ENCODE results near the gene SPIRE2. TPM values are rescaled to one million over a fixed set of nuclear protein-coding genes. Genes with fewer than 3 reads are reported as not detected.

SPIRE2 gene
- total and polyA plus RNA-seq, 2 of the 4 experiments (the other 2 are of a cell fraction), result 0.72 to 1.9 TPM

- no peak for TF ChIP-seq RAD21 (IDR thresholded peaks at IDR 0.05; ENCODE audit: low read length)
Measured at GRCh38 chr16:89904606-89905510, 76.6 kb downstream of the SPIRE2 start (continued).

GRCh38 chr16:89905511-89906139 lies 77.3 kb downstream of the SPIRE2 start:
- H3K4me2 ChIP-seq (ENCODE audit: low read depth, low read length), result no peak overlapping the region
- no peak overlapping the region for H3K9ac ChIP-seq (ENCODE audit: low read depth, low read length)
- intact Hi-C loops (cut with micrococcal nuclease), result no loop called here
- no peak overlapping the region for H2BK5ac ChIP-seq (ENCODE audit: low read depth, low read length, poor library complexity, severe bottlenecking)
- no peaks in the 10 kb centered on the region for H3K4me1 ChIP-seq (ENCODE audit: control insufficient read depth, insufficient read depth, low read length)
- H2BK120ac ChIP-seq (ENCODE audit: low read depth, low read length), result no peak overlapping the region
- dilution Hi-C loops (cut with HindIII; ENCODE audit: low sequenced_read_pairs, unreplicated experiment), result no loop called here
- 98% methylated on average over 15 of the region's 23 CpGs; no CpG with 5 or more reads in 1 of the 2 experiments for WGBS, 2 experiments (ENCODE audit: extremely low coverage in 2 of 2, insufficient read length in 1 of 2)
- no peak overlapping the region for H3K14ac ChIP-seq (replicated peaks; ENCODE audit: low read depth, low read length)
- H3K23ac ChIP-seq (ENCODE audit: low read depth, low read length), result no peak overlapping the region
- ChIA-PET CTCF (no interaction called here), POLR2A (ENCODE audit: unreplicated experiment) (no interaction called here)
- H4K8ac ChIP-seq (ENCODE audit: low read depth in 2 of 2, low read length in 2 of 2), result no peak overlapping the region
- no peaks in the 10 kb centered on the region for H3K9me3 ChIP-seq (ENCODE audit: control insufficient read depth, insufficient read depth, low read length)
- no peak overlapping the region for H2AK5ac ChIP-seq (ENCODE audit: low read depth, low read length)
- no peak overlapping the region for H2BK20ac ChIP-seq (ENCODE audit: low read depth, low read length)
- no peak overlapping the region for H3K18ac ChIP-seq (ENCODE audit: low read depth, low read length)
- DNase-seq (no peak), ATAC-seq (ENCODE audit: low read depth) (no peak)
- peaks cover 68% of the 10 kb centered on the region for H3K36me3 ChIP-seq (ENCODE audit: control insufficient read depth, insufficient read depth, low read length)
- H2AK9ac ChIP-seq (replicated peaks; ENCODE audit: low read depth, low read length, poor library complexity), result no peak overlapping the region
- in situ Hi-C loops (cut with MboI; ENCODE audit: low sequenced_read_pairs), result no loop called here
- H3K27me3 ChIP-seq (ENCODE audit: control insufficient read depth, insufficient read depth, low read length), result no peaks in the 10 kb centered on the region
- peaks cover 3% of the 10 kb centered on the region for H4K20me1 ChIP-seq (ENCODE audit: insufficient read depth, low read length)
- BruUV-seq (replicated peaks), result no TSS peak
- H4K91ac ChIP-seq (ENCODE audit: insufficient read depth, low read depth, low read length), result no peak overlapping the region
- H3K9me1 ChIP-seq (ENCODE audit: insufficient read depth, low read length), result no peaks in the 10 kb centered on the region
- no peak overlapping the region for H4K5ac ChIP-seq (ENCODE audit: low read depth, low read length)
- H3K56ac ChIP-seq (ENCODE audit: extremely low read depth, insufficient read depth, low read length), result no peak overlapping the region
- H3K27ac ChIP-seq (ENCODE audit: insufficient read depth, low read length), result no peak overlapping the region
- peaks cover 0 to 17% of the 10 kb centered on the region in 2 experiments; a peak in 2 of 4 replicates for H3K79me1 ChIP-seq (ENCODE audit: low read depth in 1 of 2, low read length in 2 of 2)
- H2AFZ ChIP-seq (replicated peaks; ENCODE audit: low read length, poor library complexity), result no peak overlapping the region
- H3K4ac ChIP-seq (ENCODE audit: low read depth, low read length), result no peak overlapping the region
- no peak overlapping the region for H3K4me3 ChIP-seq (ENCODE audit: insufficient read depth, low read depth, low read length)
- no peak overlapping the region for H2BK15ac ChIP-seq (ENCODE audit: low read depth, low read length)
- TF ChIP-seq CHD1 (IDR thresholded peaks at IDR 0.05; ENCODE audit: low read depth, low read length) (no peak), RFX5 (IDR thresholded peaks at IDR 0.05; ENCODE audit: low read depth, low read length) (no peak), ELK1 (IDR thresholded peaks at IDR 0.05; ENCODE audit: borderline replicate concordance, low read depth, low read length) (no peak), BHLHE40 (IDR thresholded peaks at IDR 0.05; ENCODE audit: low read depth, low read length) (no peak), CEBPB (IDR thresholded peaks at IDR 0.05; ENCODE audit: low read depth, low read length) (no peak), NFE2L2 (IDR thresholded peaks at IDR 0.05; ENCODE audit: low read depth, low read length) (no peak), MAFK (IDR thresholded peaks at IDR 0.05; ENCODE audit: low read depth, low read length) (no peak), MAZ (IDR thresholded peaks at IDR 0.05; ENCODE audit: borderline replicate concordance, low read depth, low read length) (no peak), MXI1 (IDR thresholded peaks at IDR 0.05; ENCODE audit: borderline replicate concordance, low read depth, low read length) (no peak), SMC3 (IDR thresholded peaks at IDR 0.05; ENCODE audit: low read depth, low read length) (no peak), RCOR1 (IDR thresholded peaks at IDR 0.05; ENCODE audit: insufficient replicate concordance, low read length) (no peak), POLR2A (IDR thresholded peaks at IDR 0.05; ENCODE audit: low read depth, low read length) (no peak)

Measured in IMR-90 (cell line).